Endothelial cell of umbilical vein (primary cell): Measurements from ENCODE around the gene RAD51B. TPM values are rescaled to one million over a fixed set of nuclear protein-coding genes. Genes with fewer than 3 reads are reported as not detected.

ENCODE experiments used
- BruUV-seq: library from RNA; stranded (reverse); fragments of 400-500 nt; replicated peaks from 2 replicates; lab custom pipeline; 2021; lab: Mats Ljungman, UMichigan
- CTCF ChIA-PET: fragments of 300-600, 350-600 bp; sonication (Branson Sonifier 250); formaldehyde crosslinking; loops from one replicate; lab custom pipeline; 2021; ENCODE audit warnings: antibody characterized with exemption, inconsistent platforms; lab: Charles Lee
- POLR2A ChIA-PET: fragments of 300-600, 350-600 bp; sonication (Branson Sonifier 250); formaldehyde crosslinking; loops from one replicate; lab custom pipeline; 2021; ENCODE audit warnings: antibody characterized with exemption, inconsistent platforms; lab: Charles Lee
- DNase-seq: peaks from one replicate; pipeline ENCODE4 v3.0.0-alpha.2; 2011; ENCODE audit warnings: low read depth, low spot score
- FAIRE-seq: peaks from 2 replicates; lab custom pipeline; 2011; peaks lifted over from hg19 to GRCh38; lab: Jason Lieb, UNC
- H2AFZ ChIP-seq: 2 replicates; pipeline ENCODE4 v1.6.0; 2012; ENCODE audit warnings: low read depth, low read length, control low read depth, inconsistent platforms
- H3K27ac ChIP-seq: 2 replicates; pipeline ENCODE4 v1.5.1; 2011; ENCODE audit warnings: low read depth, mild to moderate bottlenecking, control low read depth, low read length, moderate library complexity; ENCODE audit not compliant: insufficient read depth
- H3K27me3 ChIP-seq, 2 experiments: 2 replicates each; pipeline versions ENCODE4 v1.6.0 to v1.6.1; 2011; ENCODE audit warnings: low read length in 2 of 2, mixed read lengths in 1 of 2; ENCODE audit not compliant: control insufficient read depth in 2 of 2, insufficient read depth in 2 of 2
- H3K36me3 ChIP-seq, 2 experiments: 2 replicates in 1 of 2; 3 replicates in 1 of 2; pipeline ENCODE4 v1.5.1; 2011; ENCODE audit warnings: low read length in 2 of 2, mild to moderate bottlenecking in 1 of 2, moderate library complexity in 1 of 2; ENCODE audit not compliant: control insufficient read depth in 2 of 2, insufficient read depth in 2 of 2; ENCODE audit errors: extremely low read depth in 1 of 2
- H3K4me1 ChIP-seq: 3 replicates; pipeline ENCODE4 v1.5.1; 2011; ENCODE audit warnings: mild to moderate bottlenecking, low read length; ENCODE audit not compliant: control insufficient read depth, insufficient read depth; ENCODE audit errors: extremely low read depth
- H3K4me2 ChIP-seq: 2 replicates; pipeline ENCODE4 v1.6.1; 2011; ENCODE audit warnings: low read length, control low read depth, mixed read lengths; ENCODE audit not compliant: insufficient read depth
- H3K4me3 ChIP-seq, 3 experiments: fragments of 200-600 bp in 1 of 3; sonication (generic), shearing (Covaris generic) in 1 of 3; replicated peaks in 1 of 3; 2 replicates each; pipeline ENCODE4 v1.5.1; 2011 to 2016; ENCODE audit warnings: control low read depth in 3 of 3, low read length in 3 of 3, mild to moderate bottlenecking in 2 of 3, inconsistent platforms in 1 of 3, low read depth in 1 of 3, moderate library complexity in 1 of 3; ENCODE audit not compliant: insufficient read depth in 1 of 3
- H3K79me2 ChIP-seq: 2 replicates; pipeline ENCODE4 v1.6.0; 2012; ENCODE audit warnings: low read length, inconsistent platforms; ENCODE audit not compliant: control insufficient read depth, insufficient read depth
- H3K9ac ChIP-seq: replicated peaks from 2 replicates; pipeline ENCODE3; 2011; ENCODE audit warnings: low read length, control low read depth; ENCODE audit not compliant: insufficient read depth; ENCODE audit errors: extremely low read depth
- H3K9me1 ChIP-seq: replicated peaks from 3 replicates; pipeline ENCODE4 v1.6.0; 2011; ENCODE audit warnings: mild to moderate bottlenecking, low read length; ENCODE audit not compliant: control insufficient read depth, insufficient read depth; ENCODE audit errors: extremely low read depth
- H3K9me3 ChIP-seq: replicated peaks from 2 replicates; pipeline ENCODE4 v1.5.1; 2012; ENCODE audit warnings: low read length, inconsistent platforms; ENCODE audit not compliant: control insufficient read depth, insufficient read depth
- H4K20me1 ChIP-seq: replicated peaks from 2 replicates; pipeline ENCODE3; 2011; ENCODE audit warnings: mild to moderate bottlenecking, low read length; ENCODE audit not compliant: control insufficient read depth, insufficient read depth; ENCODE audit errors: extremely low read depth
- EZH2 ChIP-seq: IDR thresholded peaks from 2 replicates; pipeline ENCODE4 v1.6.1; 2012; ENCODE audit warnings: borderline replicate concordance, low read depth, mild to moderate bottlenecking, moderate library complexity, low read length, inconsistent platforms; ENCODE audit not compliant: severe bottlenecking
- FOS ChIP-seq: IDR thresholded peaks from 2 replicates; pipeline ENCODE4 v1.6.1; 2011; ENCODE audit warnings: mild to moderate bottlenecking, low read length, moderate library complexity, borderline replicate concordance; ENCODE audit not compliant: insufficient read depth
- GATA2 ChIP-seq: IDR thresholded peaks from 2 replicates; pipeline ENCODE4 v1.7.0; 2011; ENCODE audit warnings: low read depth, mild to moderate bottlenecking, moderate library complexity, mixed read lengths, low read length; ENCODE audit not compliant: insufficient read length, insufficient read depth
- JUN ChIP-seq: IDR thresholded peaks from 2 replicates; pipeline ENCODE4 v1.6.1; 2011; ENCODE audit warnings: borderline replicate concordance, low read depth; ENCODE audit not compliant: insufficient read length, insufficient read depth
- MAX ChIP-seq: IDR thresholded peaks from 2 replicates; pipeline ENCODE4 v1.6.1; 2011; ENCODE audit not compliant: insufficient read depth, insufficient read length
- MYC ChIP-seq: IDR thresholded peaks from one replicate; pipeline ENCODE4 v1.6.1; 2011; ENCODE audit warnings: mild to moderate bottlenecking, low read depth, low read length
- POLR2A ChIP-seq: IDR thresholded peaks from 2 replicates; pipeline ENCODE4 v1.6.1; 2012; ENCODE audit warnings: low read depth, mild to moderate bottlenecking, control low read depth, low read length
- POLR2AphosphoS5 ChIP-seq: IDR thresholded peaks from 2 replicates; pipeline ENCODE4 v1.6.1; 2012; ENCODE audit warnings: low read depth, mild to moderate bottlenecking, control low read depth, low read length, moderate library complexity; ENCODE audit not compliant: insufficient read depth
- dilution Hi-C: fragments of 300-500 bp; cut with MboI; formaldehyde crosslinking; loops from one replicate; pipeline ENCODE4 v1.15.0; 2019; ENCODE audit warnings: low sequenced_read_pairs; ENCODE audit not compliant: extremely low pct_ligation_motif_present
- intact Hi-C: fragments of 100-400 bp; cut with micrococcal nuclease; formaldehyde crosslinking; loops from one replicate; pipeline ENCODE4 v1.10.0; 2022
- polyA plus RNA-seq, 4 experiments: library from polyadenylated mRNA; depleted of rRNA in 3 of 4; stranded (reverse) in 3 of 4; unstranded in 1 of 4; fragments of >200 nt; gene quantifications; 2 replicates each; pipeline versions ENCODE4 v1.2.1 to v1.2.3, GENCODE V29; 2011 to 2012; ENCODE audit warnings: missing spikeins in 1 of 4
- total RNA-seq: library from RNA; stranded (reverse); gene quantifications from 2 replicates; pipeline ENCODE4 v1.2.3, GENCODE V29; 2021
- TF ChIP-seq, protein P1 (sequence below), 2 donors: IDR thresholded peaks; 1 replicate in 1 of 2; 2 replicates in 1 of 2; pipeline ENCODE4 v1.5.1; 2011; ENCODE audit warnings: low read length in 2 of 2, mild to moderate bottlenecking in 2 of 2, moderate library complexity in 2 of 2, control low read depth in 1 of 2, inconsistent platforms in 1 of 2, low read depth in 1 of 2; ENCODE audit not compliant: insufficient read depth in 1 of 2; ENCODE audit errors: extremely low read depth in 1 of 2

The RAD51B gene
- total and polyA plus RNA-seq, 2 donors (not counting 3 experiments of a cell fraction or from before 2014, with no cell fraction given): 3.9 to 19.0 TPM

GRCh38 chr14:67798731-67799130 is 20.8 kb upstream of the RAD51B start:
- dilution Hi-C loops (no loop called here), intact Hi-C loops (no loop called here)
- no peaks in the 10 kb centered on the region for H3K9me3 ChIP-seq
- no peak overlapping the region for H3K27ac ChIP-seq
- no peak overlapping the region for H3K9ac ChIP-seq
- no peaks in the 10 kb centered on the region for H4K20me1 ChIP-seq
- H2AFZ ChIP-seq: no peak overlapping the region
- H3K4me3 ChIP-seq: no peak overlapping the region
- no peak overlapping the region for H3K4me2 ChIP-seq
- DNase-seq (no peak), FAIRE-seq (peak; percentile 33)
- no peaks in the 10 kb centered on the region for H3K27me3 ChIP-seq
- H3K36me3 ChIP-seq: peaks cover 20 to 38% of the 10 kb centered on the region in 2 experiments
- CTCF ChIA-PET: no interaction called here
- no peaks in the 10 kb centered on the region for H3K79me2 ChIP-seq
- H3K4me1 ChIP-seq: no peaks in the 10 kb centered on the region
- no TSS peak for BruUV-seq
- TF ChIP-seq POLR2AphosphoS5: no peak
- TF ChIP-seq EZH2: no peak
- TF ChIP-seq POLR2A: no peak
- TF ChIP-seq JUN: no peak
- TF ChIP-seq GATA2: no peak
- TF ChIP-seq, protein P1, sequence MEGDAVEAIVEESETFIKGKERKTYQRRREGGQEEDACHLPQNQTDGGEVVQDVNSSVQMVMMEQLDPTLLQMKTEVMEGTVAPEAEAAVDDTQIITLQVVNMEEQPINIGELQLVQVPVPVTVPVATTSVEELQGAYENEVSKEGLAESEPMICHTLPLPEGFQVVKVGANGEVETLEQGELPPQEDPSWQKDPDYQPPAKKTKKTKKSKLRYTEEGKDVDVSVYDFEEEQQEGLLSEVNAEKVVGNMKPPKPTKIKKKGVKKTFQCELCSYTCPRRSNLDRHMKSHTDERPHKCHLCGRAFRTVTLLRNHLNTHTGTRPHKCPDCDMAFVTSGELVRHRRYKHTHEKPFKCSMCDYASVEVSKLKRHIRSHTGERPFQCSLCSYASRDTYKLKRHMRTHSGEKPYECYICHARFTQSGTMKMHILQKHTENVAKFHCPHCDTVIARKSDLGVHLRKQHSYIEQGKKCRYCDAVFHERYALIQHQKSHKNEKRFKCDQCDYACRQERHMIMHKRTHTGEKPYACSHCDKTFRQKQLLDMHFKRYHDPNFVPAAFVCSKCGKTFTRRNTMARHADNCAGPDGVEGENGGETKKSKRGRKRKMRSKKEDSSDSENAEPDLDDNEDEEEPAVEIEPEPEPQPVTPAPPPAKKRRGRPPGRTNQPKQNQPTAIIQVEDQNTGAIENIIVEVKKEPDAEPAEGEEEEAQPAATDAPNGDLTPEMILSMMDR (IDR thresholded peaks at IDR 0.05; ENCODE audit: extremely low read depth in 1 of 2, insufficient read depth in 1 of 2, low read depth in 1 of 2, low read length in 2 of 2): no peak
- no peak for TF ChIP-seq FOS
- no peak for TF ChIP-seq MYC
- no peak for TF ChIP-seq MAX
- H3K9me1 ChIP-seq: no peaks in the 10 kb centered on the region
- POLR2A ChIA-PET: no interaction called here
